GM10266 (cell line): Measurements from ENCODE around the gene TRIM62.

Experiments used
- DNase-seq: peaks from one replicate; pipeline ENCODE4 v3.0.0; 2012; ENCODE audit errors: extremely low spot score
- TF ChIP-seq, protein P1 (sequence below): IDR thresholded peaks from 2 replicates; pipeline ENCODE4 v1.5.1; 2012; ENCODE audit warnings: mild to moderate bottlenecking, low read depth; ENCODE audit not compliant: control insufficient read depth, insufficient read depth; ENCODE audit errors: missing control alignments

The TRIM62 gene

GRCh38 chr1:33151116-33151515 is 30.7 kb downstream of the TRIM62 start:
- TF ChIP-seq, protein P1, sequence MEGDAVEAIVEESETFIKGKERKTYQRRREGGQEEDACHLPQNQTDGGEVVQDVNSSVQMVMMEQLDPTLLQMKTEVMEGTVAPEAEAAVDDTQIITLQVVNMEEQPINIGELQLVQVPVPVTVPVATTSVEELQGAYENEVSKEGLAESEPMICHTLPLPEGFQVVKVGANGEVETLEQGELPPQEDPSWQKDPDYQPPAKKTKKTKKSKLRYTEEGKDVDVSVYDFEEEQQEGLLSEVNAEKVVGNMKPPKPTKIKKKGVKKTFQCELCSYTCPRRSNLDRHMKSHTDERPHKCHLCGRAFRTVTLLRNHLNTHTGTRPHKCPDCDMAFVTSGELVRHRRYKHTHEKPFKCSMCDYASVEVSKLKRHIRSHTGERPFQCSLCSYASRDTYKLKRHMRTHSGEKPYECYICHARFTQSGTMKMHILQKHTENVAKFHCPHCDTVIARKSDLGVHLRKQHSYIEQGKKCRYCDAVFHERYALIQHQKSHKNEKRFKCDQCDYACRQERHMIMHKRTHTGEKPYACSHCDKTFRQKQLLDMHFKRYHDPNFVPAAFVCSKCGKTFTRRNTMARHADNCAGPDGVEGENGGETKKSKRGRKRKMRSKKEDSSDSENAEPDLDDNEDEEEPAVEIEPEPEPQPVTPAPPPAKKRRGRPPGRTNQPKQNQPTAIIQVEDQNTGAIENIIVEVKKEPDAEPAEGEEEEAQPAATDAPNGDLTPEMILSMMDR = no peak
- no peak for DNase-seq

DNA sequence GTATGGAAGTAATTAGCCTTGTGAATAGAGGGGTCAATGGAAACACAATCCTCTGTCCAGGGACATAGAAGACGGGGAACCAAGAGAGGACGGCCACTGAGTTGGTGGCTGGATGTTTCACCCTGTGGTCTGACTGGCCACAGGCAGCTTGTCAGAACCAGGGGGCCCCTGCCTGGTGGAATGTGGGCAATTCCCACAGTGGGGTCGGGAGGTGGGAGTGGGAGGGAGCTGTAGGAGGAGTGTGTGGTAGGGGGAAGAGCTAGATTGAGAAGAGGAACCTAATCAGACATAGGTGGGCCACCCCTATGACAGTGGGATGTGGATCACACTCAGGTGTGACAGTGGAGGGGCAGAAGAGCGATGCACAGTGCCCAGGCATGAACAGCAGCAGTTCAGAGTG is 31.3 kb downstream of the TRIM62 start:
- DNase-seq = no peak
- TF ChIP-seq, protein P1 = no peak

DNA sequence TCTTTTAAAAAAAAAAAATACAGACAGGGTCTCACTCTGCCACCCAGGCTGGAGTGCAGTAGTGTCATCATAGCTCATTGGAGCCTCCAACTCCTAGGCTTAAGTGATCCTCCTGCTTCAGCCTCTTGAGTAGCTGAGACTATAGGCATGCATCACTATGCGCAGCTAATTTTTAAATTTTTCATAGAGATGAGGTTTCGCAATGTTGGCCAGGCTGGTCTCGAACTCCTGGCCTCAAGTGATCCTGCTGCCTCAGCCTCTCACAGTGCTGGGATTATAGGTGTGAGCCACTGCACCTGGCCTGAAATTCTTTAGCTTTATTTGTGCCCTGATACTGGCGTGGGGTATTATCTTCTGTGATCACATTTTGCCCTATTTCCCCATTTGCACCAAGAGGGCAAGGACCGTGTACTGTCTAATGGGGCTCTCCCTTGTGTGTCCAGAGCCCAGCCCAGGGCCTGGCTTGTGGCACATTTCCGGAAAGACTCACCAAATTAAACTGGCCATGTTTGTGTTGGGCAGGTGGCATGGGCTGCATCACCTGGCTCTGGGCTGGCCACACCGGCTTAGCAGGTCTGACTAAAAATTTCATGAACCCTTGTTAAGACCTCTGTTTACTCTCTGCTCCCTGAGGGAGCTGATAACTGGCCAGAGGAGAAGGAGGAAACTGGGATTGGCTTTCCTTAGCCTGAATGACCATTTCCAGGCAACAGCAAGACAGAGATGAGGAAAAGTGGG is 32.2 kb downstream of the TRIM62 start:
- TF ChIP-seq, protein P1 = no peak
- DNase-seq = no peak

DNA sequence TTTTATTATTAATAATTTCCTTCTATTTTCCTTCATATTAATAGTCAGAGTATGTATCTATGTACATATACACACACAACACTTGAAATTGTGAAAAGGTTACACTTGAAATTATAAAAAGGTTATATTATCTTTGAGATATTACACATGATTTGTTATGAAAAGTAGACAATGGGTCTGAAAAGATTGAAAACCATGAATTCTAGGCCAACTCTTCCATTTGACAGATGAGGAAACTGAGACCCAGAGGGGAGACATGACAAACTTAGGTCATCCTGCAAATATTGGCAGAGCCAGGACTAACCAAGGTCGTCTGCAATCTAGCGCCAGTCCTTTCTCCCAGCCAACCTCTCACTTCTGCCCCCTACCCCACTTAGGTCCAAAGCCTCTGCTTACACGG is 33.2 kb downstream of the TRIM62 start:
- TF ChIP-seq, protein P1 = no peak

DNA sequence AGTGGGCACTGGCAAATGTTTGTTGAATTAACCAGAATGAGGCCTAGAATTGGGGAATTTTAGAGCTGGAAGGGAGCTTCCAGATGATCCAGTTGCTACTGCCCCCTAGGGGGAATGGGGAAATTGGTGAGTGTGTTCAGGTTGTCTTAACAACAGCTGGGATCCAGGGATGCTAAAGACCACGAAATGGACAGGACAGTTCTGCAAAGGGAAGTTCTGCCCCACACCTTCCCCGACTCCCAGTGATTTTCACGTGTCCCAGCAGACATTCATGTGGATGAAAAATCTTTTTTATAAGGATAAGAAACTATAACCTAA is 33.9 kb downstream of the TRIM62 start:
- DNase-seq = no peak
- TF ChIP-seq, protein P1 = peak; percentile 44

More for the DNA sequence above, 33.2 kb downstream of the TRIM62 start:
- no peak for DNase-seq

DNA sequence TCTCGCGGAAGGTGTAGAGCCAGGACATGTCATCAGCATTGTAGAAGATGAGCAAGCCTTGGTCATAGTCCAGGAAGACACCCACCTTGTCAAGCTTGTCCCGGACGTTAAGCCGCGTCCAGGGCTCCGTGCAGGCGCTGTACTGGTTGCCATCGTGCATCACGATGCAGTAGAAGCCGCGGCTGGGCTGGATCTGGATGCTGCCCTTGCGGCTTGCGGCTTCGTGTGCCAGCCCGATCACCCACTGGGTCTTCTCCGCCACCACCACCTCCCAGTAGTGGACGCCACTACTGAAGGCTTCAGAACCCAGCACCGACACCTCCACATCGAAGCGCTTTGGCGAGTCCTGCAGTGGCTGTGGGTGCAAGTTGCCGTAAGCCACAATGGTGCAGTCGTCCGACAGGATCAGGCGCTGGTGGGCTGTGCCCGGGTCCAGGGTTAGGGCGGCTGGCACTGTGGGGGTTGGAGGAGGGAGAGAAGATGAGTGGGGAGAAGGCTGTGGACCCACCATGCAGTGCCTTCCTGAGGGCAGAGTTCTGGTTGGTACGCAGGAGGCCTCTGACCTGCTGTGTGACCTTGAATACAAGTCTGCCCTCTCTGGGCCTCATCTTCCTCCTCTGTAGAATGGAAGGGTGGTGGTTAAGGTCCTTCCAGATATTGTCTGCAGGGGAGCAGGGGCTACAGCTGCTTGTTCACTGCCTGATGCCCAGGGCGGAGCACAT is 34.4 kb downstream of the TRIM62 start:
- TF ChIP-seq, protein P1 = no peak

GRCh38 chr1:33146003-33146402 is 35.8 kb downstream of the TRIM62 start:
- TF ChIP-seq, protein P1 = no peak
- no peak for DNase-seq

More for the DNA sequence above, 34.4 kb downstream of the TRIM62 start:
- DNase-seq = no peak
